HG02678 (cell line): ENCODE data around the gene PRKCB.
"Not testable (repeated sequence)": the region's sequence is repeated elsewhere in the genome, so short reads cannot be mapped to it uniquely, and the experiment has no call there.

Experiments
- ATAC-seq: cut with Tn5 transposase; IDR thresholded peaks from one replicate; pipeline ENCODE4 v1.9.1; 2021; ENCODE audit warnings: mild to moderate bottlenecking, moderate library complexity; ENCODE audit not compliant: unreplicated experiment

The PRKCB gene

GRCh38 chr16:23901178-23902033 is 65.6 kb downstream of the PRKCB start:
- no peak for ATAC-seq

GRCh38 chr16:23902034-23902747 is 66.4 kb downstream of the PRKCB start:
- no peak for ATAC-seq

GRCh38 chr16:23902748-23903414 is 67.1 kb downstream of the PRKCB start:
- ATAC-seq, result no peak

GRCh38 chr16:23905027-23905426 is 69.2 kb downstream of the PRKCB start:
- no peak for ATAC-seq

- no peak for ATAC-seq
Observed at GRCh38 chr16:23907457-23907902, 71.7 kb downstream of the PRKCB start.

- ATAC-seq, result no peak
Observed at GRCh38 chr16:23907903-23908302, 72.1 kb downstream of the PRKCB start.

- no peak for ATAC-seq
Observed at GRCh38 chr16:23908790-23909189, 73.0 kb downstream of the PRKCB start.

- ATAC-seq, result no peak
Observed at GRCh38 chr16:23909792-23910418, 74.1 kb downstream of the PRKCB start.

- ATAC-seq, result no peak
Observed at GRCh38 chr16:23914946-23915530, 79.3 kb downstream of the PRKCB start.

- not testable (repeated sequence) for ATAC-seq
Observed at GRCh38 chr16:23916552-23916951, 80.8 kb downstream of the PRKCB start.

- ATAC-seq, result no peak
Observed at GRCh38 chr16:23917621-23918020, 81.8 kb downstream of the PRKCB start.

GRCh38 chr16:23920446-23920845 is 84.7 kb downstream of the PRKCB start:
- no peak for ATAC-seq

GRCh38 chr16:23920899-23921298 is 85.1 kb downstream of the PRKCB start:
- no peak for ATAC-seq

GRCh38 chr16:23922406-23922805 is 86.6 kb downstream of the PRKCB start:
- no peak for ATAC-seq

- no peak for ATAC-seq
Observed at GRCh38 chr16:23924128-23924527, 88.3 kb downstream of the PRKCB start.

- ATAC-seq, result no peak
Observed at GRCh38 chr16:23927796-23928195, 92.0 kb downstream of the PRKCB start.

- no peak for ATAC-seq
Observed at GRCh38 chr16:23929237-23929636, 93.5 kb downstream of the PRKCB start.

GRCh38 chr16:23929856-23930255 is 94.1 kb downstream of the PRKCB start:
- ATAC-seq, result no peak

- ATAC-seq, result no peak
Observed at GRCh38 chr16:23930791-23931190, 95.0 kb downstream of the PRKCB start.

- no peak for ATAC-seq
Observed at GRCh38 chr16:23931199-23931598, 95.4 kb downstream of the PRKCB start.

- not testable (repeated sequence) for ATAC-seq
Observed at GRCh38 chr16:23933650-23934049, 97.9 kb downstream of the PRKCB start.
